H1 (cell line): ENCODE results near the gene UQCRC2. TPM values are rescaled to one million over a fixed set of nuclear protein-coding genes. Genes with fewer than 3 reads are reported as not detected.

Experiments
- polyA plus RNA-seq, 7 experiments: library from polyadenylated mRNA; depleted of rRNA in 3 of 7; stranded (reverse) in 5 of 7; unstranded in 2 of 7; fragments of >200 nt in 5 of 7; fragments of 200-250 nt in 2 of 7; gene quantifications; 1 replicate in 5 of 7; 2 replicates in 1 of 7; 4 replicates in 1 of 7; pipeline versions ENCODE4 v1.2.1 to v1.2.3, GENCODE V29; 2011 to 2013; ENCODE audit warnings: missing spikeins in 2 of 7, mixed read lengths in 2 of 7
- total RNA-seq: library from RNA; stranded (reverse); fragmentation: NEBNext Ultra II Directional; extraction: Animal tissue kit (Norgen Biotek cat#: 25700); gene quantifications from 2 replicates; pipeline ENCODE4 v1.2.1, GENCODE V29; 2021

Gene UQCRC2
- total and polyA plus RNA-seq, 2 of the 8 experiments (the other 6 are each of a cell fraction or from before 2014, with no cell fraction given) = 94.4 to 182 TPM

Other genes starting within 250 kb of the UQCRC2 start
- gene NPIPB4, start 95.6 kb upstream of the UQCRC2 start, total RNA-seq = 94.8 and 101 TPM in 2 replicates
- gene NPIPB4, start 95.6 kb upstream of the UQCRC2 start, polyA plus RNA-seq (2011; rRNA removed) = 21.3 and 27.7 TPM in 2 replicates
- gene PDZD9, start 47.8 kb downstream of the UQCRC2 start, total RNA-seq = not detected in 2 replicates
- not detected in 2 replicates for gene PDZD9, start 47.8 kb downstream of the UQCRC2 start, polyA plus RNA-seq (2011; rRNA removed)
- gene MOSMO, start 54.8 kb downstream of the UQCRC2 start, total RNA-seq = 13.1 and 14.8 TPM in 2 replicates
- 7.8 and 8.6 TPM in 2 replicates for gene MOSMO, start 54.8 kb downstream of the UQCRC2 start, polyA plus RNA-seq (2011; rRNA removed)
- gene VWA3A, start 139.2 kb downstream of the UQCRC2 start, total RNA-seq = not detected in 2 replicates
- gene VWA3A, start 139.2 kb downstream of the UQCRC2 start, polyA plus RNA-seq (2011; rRNA removed) = 0.03 and 0.05 TPM in 2 replicates
- gene SDR42E2, start 209.1 kb downstream of the UQCRC2 start, total RNA-seq = not detected in 2 replicates
- 0.08 and 0.25 TPM in 2 replicates for gene SDR42E2, start 209.1 kb downstream of the UQCRC2 start, polyA plus RNA-seq (2011; rRNA removed)